Tibial artery (tissue), 4 donors: ENCODE results near the gene FUS.

ENCODE experiments used
- DNase-seq, 2 donors: peaks; one replicate each; pipeline ENCODE4 v3.0.0-alpha.2; 2019
- H3K27ac ChIP-seq, 2 donors: fragments of 200-600 bp; sonication (generic) in 1 of 2; 1 replicate in 1 of 2; 2 replicates in 1 of 2; pipeline ENCODE4 v1.5.1; 2018 to 2019; ENCODE audit warnings: mild to moderate bottlenecking in 1 of 2
- H3K27me3 ChIP-seq, 2 donors: fragments of 200-600 bp; sonication (generic) in 1 of 2; one replicate each; pipeline versions ENCODE4 v1.5.1 to v1.6.0; 2016 to 2019
- H3K36me3 ChIP-seq, 3 donors: fragments of 200-600 bp; sonication (generic) in 2 of 3; one replicate each; pipeline ENCODE4 v1.5.1; 2016 to 2019; ENCODE audit warnings: mild to moderate bottlenecking in 2 of 3
- H3K4me1 ChIP-seq, 4 donors: fragments of 200-600 bp; sonication (generic) in 2 of 4; 1 replicate in 3 of 4; 2 replicates in 1 of 4; pipeline ENCODE4 v1.5.1; 2016 to 2019
- H3K4me3 ChIP-seq, 2 donors: fragments of 200-600 bp; sonication (generic) in 1 of 2; 1 replicate in 1 of 2; 2 replicates in 1 of 2; pipeline ENCODE4 v1.5.1; 2018 to 2019; ENCODE audit warnings: mild to moderate bottlenecking in 2 of 2
- H3K9me3 ChIP-seq, 3 donors: fragments of 200-600 bp; sonication (generic) in 1 of 3; one replicate each; pipeline ENCODE4 v1.5.1; 2016 to 2019
- intact Hi-C: fragments of 100-400 bp; cut with DNase I; formaldehyde crosslinking; loops from one replicate; pipeline ENCODE4 v1.15.0; 2023; ENCODE audit warnings: low total_unique reads
- TF ChIP-seq, protein P1 (sequence below), 2 experiments: fragments of 200-600 bp in 1 of 2; fragments of 450-650 bp in 1 of 2; IDR thresholded peaks; one replicate each; pipeline ENCODE4 v1.5.1; 2017 to 2019; ENCODE audit warnings: antibody characterized with exemption in 2 of 2, mild to moderate bottlenecking in 1 of 2, moderate library complexity in 1 of 2

The FUS gene

GRCh38 chr16:31186176-31186575 is 6.2 kb downstream of the FUS start:
- no peaks in the 10 kb centered on the region for H3K9me3 ChIP-seq
- no peak for DNase-seq
- no peak overlapping the region for H3K4me3 ChIP-seq
- H3K36me3 ChIP-seq: peaks cover 82 to 89% (median 89%) of the 10 kb centered on the region in 3 donors
- TF ChIP-seq, protein P1, sequence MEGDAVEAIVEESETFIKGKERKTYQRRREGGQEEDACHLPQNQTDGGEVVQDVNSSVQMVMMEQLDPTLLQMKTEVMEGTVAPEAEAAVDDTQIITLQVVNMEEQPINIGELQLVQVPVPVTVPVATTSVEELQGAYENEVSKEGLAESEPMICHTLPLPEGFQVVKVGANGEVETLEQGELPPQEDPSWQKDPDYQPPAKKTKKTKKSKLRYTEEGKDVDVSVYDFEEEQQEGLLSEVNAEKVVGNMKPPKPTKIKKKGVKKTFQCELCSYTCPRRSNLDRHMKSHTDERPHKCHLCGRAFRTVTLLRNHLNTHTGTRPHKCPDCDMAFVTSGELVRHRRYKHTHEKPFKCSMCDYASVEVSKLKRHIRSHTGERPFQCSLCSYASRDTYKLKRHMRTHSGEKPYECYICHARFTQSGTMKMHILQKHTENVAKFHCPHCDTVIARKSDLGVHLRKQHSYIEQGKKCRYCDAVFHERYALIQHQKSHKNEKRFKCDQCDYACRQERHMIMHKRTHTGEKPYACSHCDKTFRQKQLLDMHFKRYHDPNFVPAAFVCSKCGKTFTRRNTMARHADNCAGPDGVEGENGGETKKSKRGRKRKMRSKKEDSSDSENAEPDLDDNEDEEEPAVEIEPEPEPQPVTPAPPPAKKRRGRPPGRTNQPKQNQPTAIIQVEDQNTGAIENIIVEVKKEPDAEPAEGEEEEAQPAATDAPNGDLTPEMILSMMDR (IDR thresholded peaks at IDR 0.05): no peak
- H3K27ac ChIP-seq: no peak overlapping the region
- H3K27me3 ChIP-seq: no peaks in the 10 kb centered on the region
- intact Hi-C loops: loop anchor here (10.0 kb wide), 1 partner anchor 319 kb away; the partner anchor contains the start of gene RUSF1
- peaks cover 0 to 30% (median 28%) of the 10 kb centered on the region in 4 donors for H3K4me1 ChIP-seq

DNA sequence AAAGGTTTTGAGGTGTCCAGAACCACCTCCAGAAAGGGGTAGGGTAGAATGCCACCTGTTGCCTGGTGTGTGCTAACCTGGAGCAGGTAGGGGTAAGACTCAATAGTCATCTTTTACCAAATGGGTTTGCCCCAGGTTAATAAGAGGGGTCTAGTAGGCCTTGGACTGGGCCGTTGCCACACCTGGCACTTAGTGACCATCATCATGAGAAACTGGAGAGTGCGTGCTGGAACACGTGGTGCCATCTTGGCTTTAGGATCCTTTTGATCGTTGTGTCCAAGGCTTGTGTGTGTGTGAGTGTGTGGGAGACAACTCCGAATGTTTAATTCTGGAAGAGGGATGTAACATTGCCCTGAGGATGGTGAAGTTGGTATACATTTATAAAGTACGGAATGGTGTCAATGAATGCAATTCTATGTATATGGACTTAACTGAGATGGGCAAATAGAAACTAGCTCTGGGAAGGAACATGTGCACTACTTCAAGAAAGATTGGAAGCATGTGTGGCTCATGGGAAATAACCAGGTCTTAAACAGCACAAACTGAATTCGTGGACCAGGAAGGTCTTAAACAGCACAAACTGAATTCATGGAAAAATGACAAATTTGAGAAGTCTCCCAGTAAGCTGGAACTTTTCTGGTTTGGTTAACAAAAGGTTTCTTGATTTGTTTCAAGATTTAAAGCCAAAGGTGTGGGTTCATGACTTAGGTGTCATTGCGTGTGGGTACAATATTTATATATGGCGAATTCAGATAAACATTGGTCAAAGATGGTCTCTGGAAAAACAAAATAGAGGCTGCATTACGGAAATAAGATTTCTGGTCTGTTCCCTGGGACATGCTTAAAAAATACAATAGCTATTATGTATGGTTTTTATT is 7.2 kb downstream of the FUS start:
- Histone ChIP-seq H3K4me3 (no peak overlapping the region), H3K4me1 (peaks cover 0 to 20% (median 18%) of the 10 kb centered on the region in 4 donors), H3K9me3 (no peaks in the 10 kb centered on the region), H3K27me3 (no peaks in the 10 kb centered on the region), H3K27ac (no peak overlapping the region), H3K36me3 (peaks cover 91 to 98% (median 98%) of the 10 kb centered on the region in 3 donors)
- intact Hi-C loops: loop anchor here (10.0 kb wide), 1 partner anchor 318 kb away; the partner anchor contains the start of gene RUSF1
- DNase-seq: no peak
- TF ChIP-seq, protein P1 (IDR thresholded peaks at IDR 0.05): no peak

- no peak for DNase-seq
- Histone ChIP-seq H3K36me3 (peaks cover 94 to 100% (median 99%) of the 10 kb centered on the region in 3 donors), H3K4me3 (no peak overlapping the region), H3K9me3 (no peaks in the 10 kb centered on the region), H3K27me3 (no peaks in the 10 kb centered on the region), H3K4me1 (peaks cover 0 to 14% (median 12%) of the 10 kb centered on the region in 4 donors), H3K27ac (no peak overlapping the region)
- intact Hi-C loops: loop anchor here (10.0 kb wide), 1 partner anchor 317 kb away; the partner anchor contains the start of gene RUSF1
- TF ChIP-seq, protein P1 (IDR thresholded peaks at IDR 0.05): no peak
Observed at GRCh38 chr16:31187808-31188189, 7.9 kb downstream of the FUS start.

DNA sequence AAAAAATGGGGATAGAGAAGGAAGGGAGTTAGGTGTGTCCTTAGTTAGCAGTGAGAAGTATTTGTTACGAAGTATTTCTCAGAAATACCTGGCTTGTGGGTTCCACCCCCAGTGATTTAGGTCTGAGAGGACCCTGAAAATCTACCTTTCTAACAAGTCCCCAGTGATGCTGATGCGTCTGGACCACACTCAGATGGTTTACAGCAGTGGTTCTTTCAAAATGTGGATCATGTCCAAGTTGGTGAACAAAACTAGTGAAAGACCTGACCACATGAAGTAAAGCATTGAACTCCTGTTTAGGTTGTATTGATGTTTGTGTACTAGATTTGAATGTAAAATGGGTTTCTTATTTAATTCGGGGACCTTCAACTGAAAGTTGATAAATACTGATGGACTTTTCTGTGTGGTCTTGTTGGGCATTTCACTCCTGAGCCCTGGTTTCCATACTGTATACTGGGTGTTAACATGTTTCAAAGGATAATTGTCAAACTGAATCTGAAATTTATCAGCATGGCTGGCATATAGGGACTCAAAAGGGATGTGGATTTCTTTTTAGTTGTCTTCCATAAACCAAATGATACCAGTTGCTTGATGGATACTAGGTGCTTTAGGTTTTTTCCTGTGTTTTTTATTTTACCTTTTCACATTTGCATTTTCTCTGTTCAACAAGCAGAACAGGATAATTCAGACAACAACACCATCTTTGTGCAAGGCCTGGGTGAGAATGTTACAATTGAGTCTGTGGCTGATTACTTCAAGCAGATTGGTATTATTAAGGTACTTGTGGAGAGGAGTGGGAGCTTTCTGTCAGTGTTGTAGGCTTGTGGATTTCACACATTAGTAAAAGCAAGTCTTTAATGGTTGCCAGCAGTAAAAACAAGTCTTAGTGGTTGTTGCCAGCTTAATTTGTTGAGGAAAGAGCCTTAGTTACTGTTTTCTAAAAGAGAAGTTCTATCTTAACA is 8.8 kb downstream of the FUS start:
- TF ChIP-seq, protein P1 (IDR thresholded peaks at IDR 0.05): no peak
- peaks cover 99 to 100% (median 100%) of the 10 kb centered on the region in 3 donors for H3K36me3 ChIP-seq
- intact Hi-C loops: loop anchor here (10.0 kb wide), 1 partner anchor 316 kb away; the partner anchor contains the start of gene RUSF1

GRCh38 chr16:31189412-31189778 is 9.5 kb downstream of the FUS start:
- Histone ChIP-seq H3K9me3 (no peaks in the 10 kb centered on the region), H3K4me1 (no peaks in the 10 kb centered on the region), H3K27ac (no peak overlapping the region), H3K4me3 (no peak overlapping the region), H3K27me3 (no peaks in the 10 kb centered on the region), H3K36me3 (peaks cover 99 to 100% (median 100%) of the 10 kb centered on the region in 3 donors)
- TF ChIP-seq, protein P1 (IDR thresholded peaks at IDR 0.05): no peak
- no peak for DNase-seq
- intact Hi-C loops: loop anchor here (10.0 kb wide), 1 partner anchor 315 kb away; the partner anchor contains the start of gene RUSF1

More for the DNA sequence above, 8.8 kb downstream of the FUS start:
- Histone ChIP-seq H3K9me3 (no peaks in the 10 kb centered on the region), H3K4me1 (peaks cover 0 to 5% (median 4%) of the 10 kb centered on the region in 4 donors), H3K27ac (no peak overlapping the region), H3K27me3 (no peaks in the 10 kb centered on the region), H3K4me3 (no peak overlapping the region)
- no peak for DNase-seq
